AG09319 (cell line): ENCODE data around the gene CAPN12.

ENCODE experiments used
- DNase-seq: peaks from one replicate; pipeline ENCODE4 v3.0.0-alpha.2; 2010; ENCODE audit warnings: low read depth; ENCODE audit errors: extremely low read depth
- CTCF ChIP-seq: IDR thresholded peaks from 2 replicates; pipeline ENCODE4 v1.5.1; 2011; ENCODE audit warnings: low read depth, mild to moderate bottlenecking, inconsistent platforms, low read length, moderate library complexity

CAPN12 gene

GRCh38 chr19:38682195-38682867 lies 61.9 kb downstream of the CAPN12 start:
- TF ChIP-seq CTCF, result no peak
- no peak for DNase-seq
